HepG2 (cell line): ENCODE results near the gene ATP6V0E2. TPM values are rescaled to one million over a fixed set of nuclear protein-coding genes. Genes with fewer than 3 reads are reported as not detected.

Experiments used
- ATAC-seq: fragments of 200-7000 bp; cut with Tn5 transposase; 3 replicates; pipeline ENCODE4 v1.9.1; 2020; ENCODE audit warnings: mild to moderate bottlenecking, moderate library complexity
- BruUV-seq: library from RNA; stranded (reverse); fragments of 400-500 nt; replicated peaks from 2 replicates; lab custom pipeline; 2021; lab: Mats Ljungman, UMichigan
- CTCF ChIA-PET: fragments of 300-600 bp; formaldehyde crosslinking; extraction: SDS; loops from one replicate; lab custom pipeline; 2021; ENCODE audit warnings: low total read pairs, inconsistent platforms, low intra/inter-chr PET ratio; lab: Yijun Ruan, JAX
- POLR2A ChIA-PET: fragments of 350-600 bp; sonication (Branson Sonifier 250); formaldehyde crosslinking; loops from one replicate; lab custom pipeline; 2020; ENCODE audit warnings: antibody characterized with exemption, inconsistent platforms; lab: Yijun Ruan, JAX
- DNase-seq: peaks from one replicate; pipeline ENCODE4 v3.0.0-alpha.2; 2015; ENCODE audit warnings: low spot score
- FAIRE-seq: peaks from 3 replicates; lab custom pipeline; 2011; peaks lifted over from hg19 to GRCh38; lab: Jason Lieb, UNC
- H2AFZ ChIP-seq: one replicate; pipeline ENCODE4 v1.6.1; 2011; ENCODE audit warnings: low read length, inconsistent platforms
- H3K27ac ChIP-seq: fragments of 300-600 bp; 3 replicates; pipeline ENCODE4 v1.8.0; 2011; ENCODE audit warnings: mixed run types, mild to moderate bottlenecking, mixed read lengths, low read length, inconsistent platforms; ENCODE audit not compliant: insufficient read depth; ENCODE audit errors: extremely low read length
- H3K27me3 ChIP-seq, 2 experiments: fragments of 200-600 bp in 1 of 2; 2 replicates in 1 of 2; 3 replicates in 1 of 2; pipeline versions ENCODE4 v1.6.0 to v1.8.0; 2011; ENCODE audit warnings: low read length in 2 of 2, mild to moderate bottlenecking in 2 of 2, moderate library complexity in 2 of 2, inconsistent platforms in 1 of 2; ENCODE audit not compliant: insufficient read depth in 2 of 2, control insufficient read depth in 1 of 2
- H3K36me3 ChIP-seq, 2 experiments: fragments of 200-600 bp in 1 of 2; replicated peaks in 1 of 2; 2 replicates in 1 of 2; 3 replicates in 1 of 2; pipeline versions ENCODE4 v1.5.1 to v1.8.0; 2011; ENCODE audit warnings: low read length in 2 of 2, inconsistent platforms in 1 of 2; ENCODE audit not compliant: insufficient read depth in 2 of 2, control insufficient read depth in 1 of 2
- H3K4me1 ChIP-seq: 2 replicates; pipeline ENCODE4 v1.5.1; 2012; ENCODE audit warnings: low read length, inconsistent platforms; ENCODE audit not compliant: insufficient read depth
- H3K4me2 ChIP-seq: 2 replicates; pipeline ENCODE4 v1.6.0; 2011; ENCODE audit warnings: low read depth, low read length, inconsistent platforms
- H3K4me3 ChIP-seq, 3 experiments: fragments of 200-600 bp in 1 of 3; sonication (generic), shearing (Covaris generic) in 1 of 3; replicated peaks in 1 of 3; 2 replicates each; pipeline ENCODE4 v1.5.1; 2011 to 2016; ENCODE audit warnings: low read length in 3 of 3, inconsistent platforms in 2 of 3, low read depth in 2 of 3, mild to moderate bottlenecking in 2 of 3, control low read depth in 1 of 3, mixed read lengths in 1 of 3; ENCODE audit not compliant: insufficient read depth in 1 of 3
- H3K79me2 ChIP-seq: one replicate; pipeline ENCODE4 v1.6.1; 2011; ENCODE audit warnings: low read length, inconsistent platforms; ENCODE audit not compliant: insufficient read depth
- H3K9ac ChIP-seq: 2 replicates; pipeline ENCODE4 v1.6.0; 2011; ENCODE audit warnings: mild to moderate bottlenecking, low read depth, low read length, inconsistent platforms; ENCODE audit not compliant: insufficient read depth
- H3K9me3 ChIP-seq: 2 replicates; pipeline ENCODE4 v1.5.1; 2012; ENCODE audit warnings: mild to moderate bottlenecking, low read length
- H4K20me1 ChIP-seq: 2 replicates; pipeline ENCODE4 v1.6.0; 2011; ENCODE audit warnings: inconsistent platforms, mild to moderate bottlenecking, low read length, moderate library complexity; ENCODE audit not compliant: insufficient read depth
- BHLHE40 ChIP-seq: IDR thresholded peaks from 2 replicates; pipeline ENCODE4 v1.6.1; 2011; ENCODE audit warnings: low read length, improper control_type of control experiment
- MLX ChIP-seq: IDR thresholded peaks from 2 replicates; pipeline ENCODE4 v1.6.1; 2016
- RARG ChIP-seq: sonication (generic); formaldehyde crosslinking; IDR thresholded peaks from 2 replicates; pipeline ENCODE4 v1.4.0; 2020; ENCODE audit warnings: low read depth, mild to moderate bottlenecking, missing genetic modification reagents
- ZFP37 ChIP-seq: sonication (generic); formaldehyde crosslinking; IDR thresholded peaks from 2 replicates; pipeline ENCODE4 v1.4.0; 2020; ENCODE audit warnings: missing genetic modification reagents, borderline replicate concordance
- ZNF616 ChIP-seq: sonication (generic); formaldehyde crosslinking; IDR thresholded peaks from 2 replicates; pipeline ENCODE4 v1.5.0; 2020; ENCODE audit warnings: low read depth, mild to moderate bottlenecking, missing genetic modification reagents
- WGBS: methylation state at CpG from one replicate; pipeline ENCODE4 v1.1.6; 2017; ENCODE audit warnings: low lambda C conversion rate; 5-methylcytosine and 5-hydroxymethylcytosine counted together
- in situ Hi-C: cut with HindIII; loops from 2 replicates; pipeline ENCODE4 v1.10.0; 2017; ENCODE audit warnings: low pct_unique_long_range_greater_than_20kb; ENCODE audit not compliant: extremely low pct_ligation_motif_present
- intact Hi-C: fragments of 100-400 bp; cut with micrococcal nuclease; formaldehyde crosslinking; loops from one replicate; pipeline ENCODE4 v1.10.0; 2022; ENCODE audit not compliant: unreplicated experiment
- polyA plus RNA-seq, 8 experiments: library from polyadenylated mRNA; depleted of rRNA in 3 of 8; stranded (reverse) in 7 of 8; unstranded in 1 of 8; fragments of >200 nt; fragmentation: Illumina TruSeq in 4 of 8; extraction: Trizol in 4 of 8; gene quantifications; 2 replicates each; pipeline versions ENCODE4 v1.2.1 to v1.2.3, GENCODE V29; 2011 to 2016; ENCODE audit warnings: low read depth in 4 of 8, missing spikeins in 1 of 8, mixed read lengths in 1 of 8; ENCODE audit not compliant: insufficient read depth in 1 of 8
- total RNA-seq, 5 experiments: library from RNA; depleted of rRNA; stranded (reverse); fragments of >200 nt; fragmentation: Illumina TruSeq; extraction: Trizol; gene quantifications; 2 replicates each; pipeline ENCODE4 v1.2.3, GENCODE V29; 2016; ENCODE audit warnings: low read depth in 1 of 5
- TF ChIP-seq, protein P1 (sequence below): sonication (generic); formaldehyde crosslinking; IDR thresholded peaks from 2 replicates; pipeline ENCODE4 v1.4.0; 2020; ENCODE audit warnings: missing genetic modification reagents
- TF ChIP-seq, protein P2 (sequence below): sonication (generic); formaldehyde crosslinking; IDR thresholded peaks from 2 replicates; pipeline ENCODE4 v1.5.0; 2020; ENCODE audit warnings: missing genetic modification reagents
- TF ChIP-seq, protein P3 (sequence below): sonication (generic); formaldehyde crosslinking; IDR thresholded peaks from 2 replicates; pipeline ENCODE4 v1.5.1; 2020; ENCODE audit warnings: mild to moderate bottlenecking, missing genetic modification reagents, borderline replicate concordance

ATP6V0E2 gene
- total and polyA plus RNA-seq, 2 of the 13 experiments (the other 11 are each of a cell fraction or from before 2014, with no cell fraction given), result 36.8 to 203 TPM

DNA sequence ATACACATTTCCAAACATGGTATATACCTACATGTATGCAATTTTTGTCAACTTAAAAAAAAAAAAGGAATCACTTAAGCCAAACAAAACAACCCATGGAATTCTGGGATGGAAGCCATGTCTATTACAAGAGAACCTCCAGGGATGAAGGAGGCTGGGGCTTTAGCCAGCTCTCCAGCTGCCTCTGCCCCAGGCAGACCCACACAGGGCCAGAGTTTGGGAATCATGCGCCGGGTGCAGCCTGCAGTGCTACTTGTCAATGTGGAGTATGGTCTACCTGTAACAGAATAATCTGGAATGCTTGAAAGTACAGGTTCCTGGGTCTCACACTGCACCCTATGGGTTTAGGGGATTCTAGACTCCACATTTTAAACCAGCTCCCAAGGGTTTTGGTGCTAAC is 10.8 kb downstream of the ATP6V0E2 start:
- TF ChIP-seq, protein P1, sequence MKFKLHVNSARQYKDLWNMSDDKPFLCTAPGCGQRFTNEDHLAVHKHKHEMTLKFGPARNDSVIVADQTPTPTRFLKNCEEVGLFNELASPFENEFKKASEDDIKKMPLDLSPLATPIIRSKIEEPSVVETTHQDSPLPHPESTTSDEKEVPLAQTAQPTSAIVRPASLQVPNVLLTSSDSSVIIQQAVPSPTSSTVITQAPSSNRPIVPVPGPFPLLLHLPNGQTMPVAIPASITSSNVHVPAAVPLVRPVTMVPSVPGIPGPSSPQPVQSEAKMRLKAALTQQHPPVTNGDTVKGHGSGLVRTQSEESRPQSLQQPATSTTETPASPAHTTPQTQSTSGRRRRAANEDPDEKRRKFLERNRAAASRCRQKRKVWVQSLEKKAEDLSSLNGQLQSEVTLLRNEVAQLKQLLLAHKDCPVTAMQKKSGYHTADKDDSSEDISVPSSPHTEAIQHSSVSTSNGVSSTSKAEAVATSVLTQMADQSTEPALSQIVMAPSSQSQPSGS (CRISPR knock-in tag), result no peak
- TF ChIP-seq, protein P2, sequence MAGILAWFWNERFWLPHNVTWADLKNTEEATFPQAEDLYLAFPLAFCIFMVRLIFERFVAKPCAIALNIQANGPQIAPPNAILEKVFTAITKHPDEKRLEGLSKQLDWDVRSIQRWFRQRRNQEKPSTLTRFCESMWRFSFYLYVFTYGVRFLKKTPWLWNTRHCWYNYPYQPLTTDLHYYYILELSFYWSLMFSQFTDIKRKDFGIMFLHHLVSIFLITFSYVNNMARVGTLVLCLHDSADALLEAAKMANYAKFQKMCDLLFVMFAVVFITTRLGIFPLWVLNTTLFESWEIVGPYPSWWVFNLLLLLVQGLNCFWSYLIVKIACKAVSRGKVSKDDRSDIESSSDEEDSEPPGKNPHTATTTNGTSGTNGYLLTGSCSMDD (CRISPR knock-in tag), result no peak
- TF ChIP-seq MLX, result no peak
- TF ChIP-seq ZFP37 (CRISPR knock-in tag), result no peak
- TF ChIP-seq, protein P3, sequence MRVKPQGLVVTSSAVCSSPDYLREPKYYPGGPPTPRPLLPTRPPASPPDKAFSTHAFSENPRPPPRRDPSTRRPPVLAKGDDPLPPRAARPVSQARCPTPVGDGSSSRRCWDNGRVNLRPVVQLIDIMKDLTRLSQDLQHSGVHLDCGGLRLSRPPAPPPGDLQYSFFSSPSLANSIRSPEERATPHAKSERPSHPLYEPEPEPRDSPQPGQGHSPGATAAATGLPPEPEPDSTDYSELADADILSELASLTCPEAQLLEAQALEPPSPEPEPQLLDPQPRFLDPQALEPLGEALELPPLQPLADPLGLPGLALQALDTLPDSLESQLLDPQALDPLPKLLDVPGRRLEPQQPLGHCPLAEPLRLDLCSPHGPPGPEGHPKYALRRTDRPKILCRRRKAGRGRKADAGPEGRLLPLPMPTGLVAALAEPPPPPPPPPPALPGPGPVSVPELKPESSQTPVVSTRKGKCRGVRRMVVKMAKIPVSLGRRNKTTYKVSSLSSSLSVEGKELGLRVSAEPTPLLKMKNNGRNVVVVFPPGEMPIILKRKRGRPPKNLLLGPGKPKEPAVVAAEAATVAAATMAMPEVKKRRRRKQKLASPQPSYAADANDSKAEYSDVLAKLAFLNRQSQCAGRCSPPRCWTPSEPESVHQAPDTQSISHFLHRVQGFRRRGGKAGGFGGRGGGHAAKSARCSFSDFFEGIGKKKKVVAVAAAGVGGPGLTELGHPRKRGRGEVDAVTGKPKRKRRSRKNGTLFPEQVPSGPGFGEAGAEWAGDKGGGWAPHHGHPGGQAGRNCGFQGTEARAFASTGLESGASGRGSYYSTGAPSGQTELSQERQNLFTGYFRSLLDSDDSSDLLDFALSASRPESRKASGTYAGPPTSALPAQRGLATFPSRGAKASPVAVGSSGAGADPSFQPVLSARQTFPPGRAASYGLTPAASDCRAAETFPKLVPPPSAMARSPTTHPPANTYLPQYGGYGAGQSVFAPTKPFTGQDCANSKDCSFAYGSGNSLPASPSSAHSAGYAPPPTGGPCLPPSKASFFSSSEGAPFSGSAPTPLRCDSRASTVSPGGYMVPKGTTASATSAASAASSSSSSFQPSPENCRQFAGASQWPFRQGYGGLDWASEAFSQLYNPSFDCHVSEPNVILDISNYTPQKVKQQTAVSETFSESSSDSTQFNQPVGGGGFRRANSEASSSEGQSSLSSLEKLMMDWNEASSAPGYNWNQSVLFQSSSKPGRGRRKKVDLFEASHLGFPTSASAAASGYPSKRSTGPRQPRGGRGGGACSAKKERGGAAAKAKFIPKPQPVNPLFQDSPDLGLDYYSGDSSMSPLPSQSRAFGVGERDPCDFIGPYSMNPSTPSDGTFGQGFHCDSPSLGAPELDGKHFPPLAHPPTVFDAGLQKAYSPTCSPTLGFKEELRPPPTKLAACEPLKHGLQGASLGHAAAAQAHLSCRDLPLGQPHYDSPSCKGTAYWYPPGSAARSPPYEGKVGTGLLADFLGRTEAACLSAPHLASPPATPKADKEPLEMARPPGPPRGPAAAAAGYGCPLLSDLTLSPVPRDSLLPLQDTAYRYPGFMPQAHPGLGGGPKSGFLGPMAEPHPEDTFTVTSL (CRISPR knock-in tag), result no peak
- no peak for TF ChIP-seq ZNF616 (CRISPR knock-in tag)
- no peak for TF ChIP-seq RARG
- TF ChIP-seq BHLHE40, result no peak
- TF ChIP-seq, all 625 proteins: peak for 0

More for the DNA sequence above, 10.8 kb downstream of the ATP6V0E2 start:
- in situ Hi-C loops, result no loop called here
- CTCF ChIA-PET, result no interaction called here
- Histone ChIP-seq H3K27me3 (no peaks in the 10 kb centered on the region; a peak in 1 of 5 replicates), H3K4me1 (peaks cover 47% of the 10 kb centered on the region), H3K9ac (no peak overlapping the region), H3K9me3 (no peaks in the 10 kb centered on the region), H3K4me2 (no peak overlapping the region), H4K20me1 (no peaks in the 10 kb centered on the region), H2AFZ (no peak overlapping the region), H3K79me2 (no peaks in the 10 kb centered on the region), H3K4me3 (no peak overlapping the region), H3K27ac (no peak overlapping the region), H3K36me3 (peaks cover 1 to 9% of the 10 kb centered on the region in 2 experiments; a peak in 2 of 5 replicates)
- 92% methylated on average over 2 of the region's 2 CpGs for WGBS
- no peak for ATAC-seq
- intact Hi-C loops, result no loop called here
- no peak for DNase-seq
- BruUV-seq, result no TSS peak
- no peak for FAIRE-seq
- POLR2A ChIA-PET, result no interaction called here
